Osteocyte (in vitro differentiated cells): ENCODE data around the gene CLIC1. TPM values are rescaled to one million over a fixed set of nuclear protein-coding genes. Genes with fewer than 3 reads are reported as not detected.
A peak's percentile ranks its signal among the peaks of the same experiment; 100 is the strongest.

Experiments
- DNase-seq: peaks from one replicate; pipeline ENCODE4 v3.0.0; 2021; ENCODE audit warnings: mixed read lengths; ENCODE audit not compliant: unreplicated experiment; ENCODE audit errors: extremely low spot score
- H3K27ac Mint-ChIP-seq: one replicate; pipeline ENCODE4 v1.8.0; 2021; ENCODE audit warnings: mild to moderate bottlenecking, mixed read lengths; ENCODE audit not compliant: unreplicated experiment
- H3K27me3 Mint-ChIP-seq: one replicate; pipeline ENCODE4 v1.8.0; 2021; ENCODE audit warnings: mixed read lengths; ENCODE audit not compliant: unreplicated experiment
- H3K36me3 Mint-ChIP-seq: one replicate; pipeline ENCODE4 v1.8.0; 2021; ENCODE audit warnings: mixed read lengths; ENCODE audit not compliant: unreplicated experiment
- H3K4me1 Mint-ChIP-seq: one replicate; pipeline ENCODE4 v1.8.0; 2021; ENCODE audit warnings: mixed read lengths; ENCODE audit not compliant: unreplicated experiment
- H3K4me3 Mint-ChIP-seq: one replicate; pipeline ENCODE4 v1.8.0; 2021; ENCODE audit warnings: mild to moderate bottlenecking, moderate library complexity, mixed read lengths; ENCODE audit not compliant: unreplicated experiment
- H3K9me3 Mint-ChIP-seq: one replicate; pipeline ENCODE4 v1.8.0; 2021; ENCODE audit warnings: mixed read lengths; ENCODE audit not compliant: unreplicated experiment
- total RNA-seq: library from RNA; stranded (reverse); gene quantifications from 2 replicates; pipeline ENCODE4 v1.2.1, GENCODE V29; 2021
- TF ChIP-seq, protein P1 (sequence below): fragments of 200-600 bp; sonication (generic); IDR thresholded peaks from 2 replicates; pipeline ENCODE4 v1.5.0; 2021; ENCODE audit warnings: antibody characterized with exemption, mild to moderate bottlenecking, moderate library complexity

Gene CLIC1
- total RNA-seq, 1 donor from 2014 or later = 230 TPM

DNA sequence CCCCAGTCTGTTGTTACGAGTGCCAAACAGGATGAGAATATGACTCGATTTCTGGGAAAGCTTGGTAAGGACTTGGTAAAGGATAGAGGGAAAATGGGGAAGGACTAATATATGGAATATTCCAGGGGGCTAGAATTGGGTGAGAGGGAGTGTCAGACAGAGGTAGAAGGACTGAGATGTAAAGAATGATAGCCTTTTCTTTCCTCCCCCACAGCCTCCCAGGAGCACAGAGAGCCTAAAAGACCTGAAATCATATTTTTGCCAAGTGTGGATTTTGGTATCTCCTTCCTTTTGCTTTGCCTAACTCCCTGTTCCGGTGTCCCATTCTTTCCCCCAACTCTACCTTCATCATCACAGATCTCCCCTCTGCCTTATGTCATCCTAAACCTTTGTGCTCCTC is 6.6 kb upstream of the CLIC1 start:
- TF ChIP-seq, protein P1, sequence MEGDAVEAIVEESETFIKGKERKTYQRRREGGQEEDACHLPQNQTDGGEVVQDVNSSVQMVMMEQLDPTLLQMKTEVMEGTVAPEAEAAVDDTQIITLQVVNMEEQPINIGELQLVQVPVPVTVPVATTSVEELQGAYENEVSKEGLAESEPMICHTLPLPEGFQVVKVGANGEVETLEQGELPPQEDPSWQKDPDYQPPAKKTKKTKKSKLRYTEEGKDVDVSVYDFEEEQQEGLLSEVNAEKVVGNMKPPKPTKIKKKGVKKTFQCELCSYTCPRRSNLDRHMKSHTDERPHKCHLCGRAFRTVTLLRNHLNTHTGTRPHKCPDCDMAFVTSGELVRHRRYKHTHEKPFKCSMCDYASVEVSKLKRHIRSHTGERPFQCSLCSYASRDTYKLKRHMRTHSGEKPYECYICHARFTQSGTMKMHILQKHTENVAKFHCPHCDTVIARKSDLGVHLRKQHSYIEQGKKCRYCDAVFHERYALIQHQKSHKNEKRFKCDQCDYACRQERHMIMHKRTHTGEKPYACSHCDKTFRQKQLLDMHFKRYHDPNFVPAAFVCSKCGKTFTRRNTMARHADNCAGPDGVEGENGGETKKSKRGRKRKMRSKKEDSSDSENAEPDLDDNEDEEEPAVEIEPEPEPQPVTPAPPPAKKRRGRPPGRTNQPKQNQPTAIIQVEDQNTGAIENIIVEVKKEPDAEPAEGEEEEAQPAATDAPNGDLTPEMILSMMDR = no peak
- no peaks in the 10 kb centered on the region for H3K27me3 Mint-ChIP-seq
- no peak overlapping the region for H3K27ac Mint-ChIP-seq
- H3K9me3 Mint-ChIP-seq = no peaks in the 10 kb centered on the region
- peaks cover 25% of the 10 kb centered on the region for H3K4me1 Mint-ChIP-seq
- no peak for DNase-seq
- H3K4me3 Mint-ChIP-seq = no peak overlapping the region
- H3K36me3 Mint-ChIP-seq = no peaks in the 10 kb centered on the region

DNA sequence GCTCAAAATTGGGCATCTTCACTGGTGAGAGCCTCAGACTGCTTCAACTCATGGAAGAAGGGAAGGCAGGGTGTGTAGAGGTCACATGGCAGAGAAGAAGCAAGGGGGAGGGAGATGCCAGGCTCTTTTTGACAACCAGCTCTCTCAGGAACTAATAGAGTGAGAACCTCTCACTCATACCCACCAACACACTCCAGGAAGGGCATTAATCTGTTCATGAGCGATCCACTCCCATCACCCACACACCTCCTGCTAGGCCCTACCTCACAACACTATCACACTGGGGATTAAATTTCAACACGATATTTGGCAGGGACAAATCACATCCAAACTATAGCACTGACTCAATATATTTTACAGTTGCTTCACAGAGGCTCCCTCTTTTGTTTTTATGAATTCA is 5.5 kb upstream of the CLIC1 start:
- Mint-ChIP-seq H3K27me3 (no peaks in the 10 kb centered on the region), H3K27ac (no peak overlapping the region), H3K36me3 (no peaks in the 10 kb centered on the region), H3K9me3 (no peaks in the 10 kb centered on the region), H3K4me3 (no peak overlapping the region), H3K4me1 (peaks cover 33% of the 10 kb centered on the region)
- DNase-seq = no peak
- TF ChIP-seq, protein P1 = no peak

DNA sequence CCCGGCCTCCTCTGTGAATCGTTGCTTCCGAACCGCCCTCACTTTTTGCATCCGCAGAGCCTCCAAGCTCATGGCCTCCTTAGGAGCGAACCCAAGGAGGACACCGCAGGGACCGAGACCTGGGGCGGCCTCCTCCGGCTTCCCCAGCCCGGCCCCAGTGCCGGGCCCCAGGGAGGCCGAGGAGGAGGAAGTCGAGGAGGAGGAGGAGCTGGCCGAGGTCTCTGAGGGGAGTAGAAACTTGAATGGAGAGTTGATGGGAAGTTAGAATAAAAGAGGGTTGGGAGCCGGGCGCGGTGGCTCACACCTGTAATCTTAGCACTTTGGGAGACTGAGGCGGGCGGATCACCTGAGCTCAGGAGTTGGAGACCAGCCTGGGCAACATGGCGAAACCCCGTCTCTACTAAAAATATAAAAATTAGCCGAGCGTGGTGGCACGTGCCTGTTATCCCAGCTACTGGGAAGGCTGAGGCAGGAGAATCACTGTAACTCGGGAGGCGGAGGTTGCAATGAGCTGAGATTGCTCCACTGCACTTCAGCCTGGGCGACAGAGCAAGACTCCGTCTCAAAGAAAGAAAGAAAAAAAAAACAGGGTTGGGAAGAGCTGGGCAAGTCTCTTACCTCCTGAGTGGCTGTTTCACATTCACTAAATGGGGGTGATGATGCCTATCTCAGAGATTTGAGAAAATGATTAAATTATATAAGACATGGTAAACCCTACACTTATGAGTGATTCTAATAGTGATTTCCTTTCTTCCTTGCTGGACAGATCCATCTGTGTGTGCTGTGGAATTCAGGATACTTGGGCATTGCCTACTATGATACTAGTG is 4.3 kb upstream of the CLIC1 start:
- Mint-ChIP-seq H3K27ac (peak overlapping the region; percentile 96), H3K4me1 (peaks cover 37% of the 10 kb centered on the region), H3K27me3 (no peaks in the 10 kb centered on the region), H3K36me3 (no peaks in the 10 kb centered on the region), H3K4me3 (peak overlapping the region; percentile 97), H3K9me3 (no peaks in the 10 kb centered on the region)
- DNase-seq = no peak
- TF ChIP-seq, protein P1 = no peak

DNA sequence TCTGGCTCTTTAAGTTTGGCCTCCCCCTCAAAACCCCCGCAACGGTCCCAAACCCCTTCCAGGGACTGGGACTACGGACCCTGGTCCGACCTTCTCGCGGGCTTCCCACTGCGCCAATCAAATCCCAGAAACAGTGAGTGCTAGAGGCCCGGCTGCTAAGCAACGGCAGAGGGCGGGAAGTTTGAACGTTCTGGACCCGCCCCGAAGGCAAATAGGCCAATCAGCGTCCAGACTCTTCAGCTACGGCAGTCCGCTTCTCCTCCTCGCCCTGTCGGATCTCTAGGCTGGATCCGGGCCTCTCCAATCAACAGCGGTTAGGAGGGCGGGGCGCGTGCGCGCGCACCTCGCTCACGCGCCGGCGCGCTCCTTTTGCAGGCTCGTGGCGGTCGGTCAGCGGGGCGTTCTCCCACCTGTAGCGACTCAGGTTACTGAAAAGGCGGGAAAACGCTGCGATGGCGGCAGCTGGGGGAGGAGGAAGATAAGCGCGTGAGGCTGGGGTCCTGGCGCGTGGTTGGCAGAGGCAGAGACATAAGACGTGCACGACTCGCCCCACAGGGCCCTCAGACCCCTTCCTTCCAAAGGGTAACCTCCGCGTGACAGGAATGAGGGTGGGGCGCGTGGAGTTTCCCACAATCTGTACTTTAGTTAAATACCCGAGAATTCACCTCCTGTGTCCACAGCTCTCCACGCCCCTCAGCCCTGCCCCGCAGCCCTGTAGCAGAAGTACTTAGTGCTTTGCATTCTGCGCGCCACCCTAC is 3.5 kb upstream of the CLIC1 start, which contains the start of gene MSH5:
MSH5 (plus strand) TSS at position 367 of the 758 bp plus-strand sequence. CDS start 462 bp downstream, outside the sequence.
- H3K36me3 Mint-ChIP-seq = no peaks in the 10 kb centered on the region
- H3K9me3 Mint-ChIP-seq = no peaks in the 10 kb centered on the region
- TF ChIP-seq, protein P1 = no peak
- peak; percentile 99 for DNase-seq
- no peaks in the 10 kb centered on the region for H3K27me3 Mint-ChIP-seq
- H3K4me3 Mint-ChIP-seq = peak within 1 kb of the TSS; percentile 97
- peaks cover 42% of the 10 kb centered on the region for H3K4me1 Mint-ChIP-seq
- peak within 1 kb of the TSS; percentile 96 for H3K27ac Mint-ChIP-seq
